ENCODE measurements around the gene TMEM267.
"Not testable (repeated sequence)": the region's sequence is repeated elsewhere in the genome, so short reads cannot be mapped to it uniquely, and the experiment has no call there.

TMEM267 gene

DNA sequence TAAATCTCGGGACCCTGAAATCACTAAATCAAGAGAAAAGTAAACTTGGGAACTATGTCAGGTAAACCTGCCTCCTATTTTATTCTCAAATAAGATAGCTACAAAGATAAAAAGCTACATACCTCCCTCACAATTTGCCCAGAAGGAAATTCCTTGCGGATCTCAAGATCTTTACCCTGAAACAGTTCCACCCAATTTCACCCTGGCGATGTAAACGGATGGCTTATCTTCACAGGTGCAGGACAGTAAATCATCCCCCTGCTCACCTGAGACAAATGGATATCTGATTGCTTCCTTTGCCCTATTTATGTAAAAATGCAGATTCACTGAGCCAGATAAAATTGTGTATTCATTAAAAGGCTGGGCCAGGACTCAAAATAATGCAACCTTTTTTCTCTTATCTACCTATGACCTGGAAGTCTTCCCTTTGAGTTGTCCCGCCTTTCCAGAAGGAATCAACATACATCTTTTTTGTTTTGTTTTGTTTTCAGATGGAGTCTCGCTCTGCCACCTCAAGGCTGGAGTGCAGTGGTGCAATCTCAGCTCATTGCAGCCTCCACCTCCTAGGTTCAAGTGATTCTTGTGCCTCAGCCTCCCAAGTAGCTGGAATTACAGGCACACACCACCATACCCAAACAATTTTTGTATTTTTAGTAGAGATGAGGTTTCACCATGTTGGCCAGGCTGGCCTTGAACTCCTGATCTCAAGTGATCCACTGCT lies 13.8 kb downstream of the TMEM267 start:
- Histone ChIP-seq H2BK12ac (ENCODE audit: low read length) (no peak overlapping the region), H4K8ac (ENCODE audit: low read depth, low read length) (no peak overlapping the region)
- no CpG with 5 or more reads among the region's 6 CpGs for WGBS (ENCODE audit: extremely low coverage, insufficient coverage, insufficient read length)

DNA sequence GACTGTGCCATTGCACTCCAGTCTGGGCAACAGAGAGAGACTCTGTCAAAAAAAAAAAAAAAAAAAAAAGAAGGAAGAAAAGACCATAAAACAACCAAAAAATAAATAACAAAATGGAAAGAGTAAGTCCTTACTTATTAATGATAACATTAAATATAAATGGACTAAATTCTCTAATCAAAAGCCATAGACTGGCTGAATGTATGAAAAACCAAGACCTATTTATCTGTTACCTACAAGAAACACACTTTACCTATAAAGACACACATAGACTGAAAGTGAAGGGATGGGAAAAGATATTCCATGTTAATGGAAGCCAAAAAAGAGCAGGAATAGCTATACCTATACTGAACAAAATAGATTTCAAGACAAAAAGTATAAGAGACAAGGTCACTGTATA lies 16.6 kb downstream of the TMEM267 start:
- no peaks in the 10 kb centered on the region for H3K4me1 ChIP-seq (ENCODE audit: control insufficient read depth in 1 of 2, insufficient read depth in 2 of 2, low read length in 2 of 2)
- H3K4me2 ChIP-seq (ENCODE audit: low read length), result no peak overlapping the region
- H2BK120ac ChIP-seq (ENCODE audit: insufficient read depth, low read length, poor library complexity), result no peak overlapping the region
- H2BK12ac ChIP-seq (ENCODE audit: low read length), result no peak overlapping the region
- H3K9me3 ChIP-seq (ENCODE audit: insufficient read depth, low read depth, low read length), result no peaks in the 10 kb centered on the region
- no peak overlapping the region for H4K8ac ChIP-seq (ENCODE audit: low read depth, low read length)
- no peaks in the 10 kb centered on the region for H3K79me1 ChIP-seq (ENCODE audit: low read length)
- H3K14ac ChIP-seq (ENCODE audit: low read length), result no peak overlapping the region
- no peaks in the 10 kb centered on the region for H3K36me3 ChIP-seq (ENCODE audit: control insufficient read depth in 1 of 2, insufficient read depth in 2 of 2, low read length in 2 of 2)
- no peaks in the 10 kb centered on the region for H3K79me2 ChIP-seq (ENCODE audit: control insufficient read depth, insufficient read depth, low read length, poor library complexity)
- H3K18ac ChIP-seq (ENCODE audit: low read length), result no peak overlapping the region
- H3K4ac ChIP-seq (ENCODE audit: low read depth, low read length), result no peak overlapping the region
- H4K12ac ChIP-seq (ENCODE audit: low read depth, low read length), result no peak overlapping the region
- H4K91ac ChIP-seq (ENCODE audit: low read depth, low read length), result no peak overlapping the region
- H3K9ac ChIP-seq (ENCODE audit: low read length), result no peak overlapping the region
- no peak overlapping the region for H3K27ac ChIP-seq (ENCODE audit: low read depth, low read length)
- no peak overlapping the region for H3K23ac ChIP-seq (ENCODE audit: low read length)
- H2AK5ac ChIP-seq (ENCODE audit: low read length), result no peak overlapping the region
- H2AFZ ChIP-seq (ENCODE audit: insufficient read depth, low read length, poor library complexity), result no peak overlapping the region
- no peak for DNase-seq
- H3K27me3 ChIP-seq (ENCODE audit: insufficient read depth, low read length), result no peaks in the 10 kb centered on the region
- no peak overlapping the region for H3K4me3 ChIP-seq (ENCODE audit: low read depth, low read length)
- H2BK5ac ChIP-seq (ENCODE audit: low read depth, low read length, poor library complexity), result no peak overlapping the region

More for the DNA sequence above, 13.8 kb downstream of the TMEM267 start:
- no peaks in the 10 kb centered on the region for H3K9me3 ChIP-seq (ENCODE audit: insufficient read depth, low read depth, low read length)
- H4K91ac ChIP-seq (ENCODE audit: low read depth, low read length), result no peak overlapping the region
- peak; percentile 19 to 66 for DNase-seq
- H3K4me3 ChIP-seq (ENCODE audit: low read depth, low read length), result no peak overlapping the region
- H3K4me2 ChIP-seq (ENCODE audit: low read length), result no peak overlapping the region
- H2AFZ ChIP-seq (ENCODE audit: insufficient read depth, low read length, poor library complexity), result no peak overlapping the region
- no peaks in the 10 kb centered on the region for H3K79me1 ChIP-seq (ENCODE audit: low read length)
- H3K4ac ChIP-seq (ENCODE audit: low read depth, low read length), result no peak overlapping the region
- H2BK120ac ChIP-seq (ENCODE audit: insufficient read depth, low read length, poor library complexity), result no peak overlapping the region
- no peak overlapping the region for H3K14ac ChIP-seq (ENCODE audit: low read length)
- H3K36me3 ChIP-seq (ENCODE audit: control insufficient read depth in 1 of 2, insufficient read depth in 2 of 2, low read length in 2 of 2), result no peaks in the 10 kb centered on the region
- no peaks in the 10 kb centered on the region for H3K4me1 ChIP-seq (ENCODE audit: control insufficient read depth in 1 of 2, insufficient read depth in 2 of 2, low read length in 2 of 2)
- no peak overlapping the region for H3K27ac ChIP-seq (ENCODE audit: low read depth, low read length)
- H3K27me3 ChIP-seq (ENCODE audit: insufficient read depth, low read length), result no peaks in the 10 kb centered on the region
- H3K9ac ChIP-seq (ENCODE audit: low read length), result no peak overlapping the region
- no peak overlapping the region for H3K23ac ChIP-seq (ENCODE audit: low read length)
- H3K79me2 ChIP-seq (ENCODE audit: control insufficient read depth, insufficient read depth, low read length, poor library complexity), result no peaks in the 10 kb centered on the region
- no peak overlapping the region for H2BK5ac ChIP-seq (ENCODE audit: low read depth, low read length, poor library complexity)
- H3K18ac ChIP-seq (ENCODE audit: low read length), result no peak overlapping the region
- no peak overlapping the region for H2AK5ac ChIP-seq (ENCODE audit: low read length)
- H4K12ac ChIP-seq (ENCODE audit: low read depth, low read length), result no peak overlapping the region

DNA sequence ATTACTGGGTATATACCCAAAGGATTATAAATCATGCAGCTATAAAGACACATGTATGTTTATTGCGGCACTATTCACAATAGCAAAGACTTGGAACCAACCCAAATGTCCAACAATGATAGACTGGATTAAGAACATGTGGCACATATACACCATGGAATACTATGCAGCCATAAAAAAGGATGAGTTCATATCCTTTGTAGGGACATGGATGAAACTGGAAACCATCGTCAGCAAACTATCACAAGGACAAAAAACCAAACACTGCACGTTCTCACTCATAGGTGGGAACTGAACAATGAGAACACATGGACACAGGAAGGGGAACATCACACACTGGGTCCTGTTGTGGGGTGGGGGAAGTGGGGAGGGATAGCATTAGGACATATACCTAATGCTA lies 18.2 kb downstream of the TMEM267 start:
- not testable (repeated sequence) for H2AFZ ChIP-seq (ENCODE audit: insufficient read depth, low read length, poor library complexity); H3K4ac ChIP-seq (ENCODE audit: low read depth, low read length); H3K79me2 ChIP-seq (ENCODE audit: control insufficient read depth, insufficient read depth, low read length, poor library complexity); H4K12ac ChIP-seq (ENCODE audit: low read depth, low read length); H3K4me3 ChIP-seq (ENCODE audit: low read depth, low read length); H2BK12ac ChIP-seq (ENCODE audit: low read length); H3K14ac ChIP-seq (ENCODE audit: low read length); H4K91ac ChIP-seq (ENCODE audit: low read depth, low read length); H2BK5ac ChIP-seq (ENCODE audit: low read depth, low read length, poor library complexity); H3K9me3 ChIP-seq (ENCODE audit: insufficient read depth, low read depth, low read length); H3K18ac ChIP-seq (ENCODE audit: low read length); H3K27me3 ChIP-seq (ENCODE audit: insufficient read depth, low read length); DNase-seq; H3K23ac ChIP-seq (ENCODE audit: low read length); H3K36me3 ChIP-seq (ENCODE audit: control insufficient read depth in 1 of 2, insufficient read depth in 2 of 2, low read length in 2 of 2); H3K27ac ChIP-seq (ENCODE audit: low read depth, low read length); H4K8ac ChIP-seq (ENCODE audit: low read depth, low read length); H3K79me1 ChIP-seq (ENCODE audit: low read length); H2AK5ac ChIP-seq (ENCODE audit: low read length); H2BK120ac ChIP-seq (ENCODE audit: insufficient read depth, low read length, poor library complexity); H3K4me2 ChIP-seq (ENCODE audit: low read length); H3K9ac ChIP-seq (ENCODE audit: low read length); H3K4me1 ChIP-seq (ENCODE audit: control insufficient read depth in 1 of 2, insufficient read depth in 2 of 2, low read length in 2 of 2)
- WGBS (ENCODE audit: extremely low coverage, insufficient coverage, insufficient read length), result no CpG with 5 or more reads among the region's 3 CpGs

DNA sequence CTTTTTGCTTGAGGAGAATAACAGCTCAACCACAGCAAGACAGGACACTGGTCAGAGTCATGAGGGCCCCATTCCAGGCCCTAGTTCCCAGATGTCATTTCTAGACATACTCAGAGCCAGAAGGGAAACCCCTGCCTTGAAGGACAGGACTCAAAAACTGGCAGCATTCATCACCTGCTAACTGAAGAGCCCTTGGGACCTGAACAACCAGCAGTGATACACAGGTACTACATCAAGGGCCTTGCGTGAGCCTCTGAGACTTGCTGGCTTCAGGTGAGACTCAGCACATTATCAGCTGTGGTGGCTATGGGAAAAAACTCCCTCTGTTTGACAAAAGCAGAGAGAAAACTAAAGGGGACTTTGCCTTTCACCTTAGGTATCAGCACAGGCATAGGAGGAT lies 22.6 kb downstream of the TMEM267 start:
- H3K27me3 ChIP-seq (ENCODE audit: insufficient read depth, low read length), result no peaks in the 10 kb centered on the region
- H2BK5ac ChIP-seq (ENCODE audit: low read depth, low read length, poor library complexity), result no peak overlapping the region

More for the DNA sequence above, 22.6 kb downstream of the TMEM267 start:
- no peak overlapping the region for H3K4ac ChIP-seq (ENCODE audit: low read depth, low read length)
- no peak overlapping the region for H3K9ac ChIP-seq (ENCODE audit: low read length)
- no CpG with 5 or more reads among the region's 1 CpG for WGBS (ENCODE audit: extremely low coverage, insufficient coverage, insufficient read length)
- H2AK5ac ChIP-seq (ENCODE audit: low read length), result no peak overlapping the region
- no peaks in the 10 kb centered on the region for H3K79me2 ChIP-seq (ENCODE audit: control insufficient read depth, insufficient read depth, low read length, poor library complexity)
- peaks cover 5% of the 10 kb centered on the region for H3K9me3 ChIP-seq (ENCODE audit: insufficient read depth, low read depth, low read length)
- H4K12ac ChIP-seq (ENCODE audit: low read depth, low read length), result no peak overlapping the region
- H2BK12ac ChIP-seq (ENCODE audit: low read length), result no peak overlapping the region
- no peak overlapping the region for H2AFZ ChIP-seq (ENCODE audit: insufficient read depth, low read length, poor library complexity)
- no peak overlapping the region for H2BK120ac ChIP-seq (ENCODE audit: insufficient read depth, low read length, poor library complexity)
- H3K4me2 ChIP-seq (ENCODE audit: low read length), result no peak overlapping the region
- no peak for DNase-seq
- no peak overlapping the region for H3K23ac ChIP-seq (ENCODE audit: low read length)
- H3K4me3 ChIP-seq (ENCODE audit: low read depth, low read length), result no peak overlapping the region
- H3K14ac ChIP-seq (ENCODE audit: low read length), result no peak overlapping the region
- no peak overlapping the region for H3K27ac ChIP-seq (ENCODE audit: low read depth, low read length)
- H3K18ac ChIP-seq (ENCODE audit: low read length), result no peak overlapping the region
- H3K4me1 ChIP-seq (ENCODE audit: control insufficient read depth in 1 of 2, insufficient read depth in 2 of 2, low read length in 2 of 2), result no peaks in the 10 kb centered on the region
- no peaks in the 10 kb centered on the region for H3K79me1 ChIP-seq (ENCODE audit: low read length)
- H4K91ac ChIP-seq (ENCODE audit: low read depth, low read length), result no peak overlapping the region
- H4K8ac ChIP-seq (ENCODE audit: low read depth, low read length), result no peak overlapping the region
- peaks cover 0 to 9% of the 10 kb centered on the region in 2 experiments for H3K36me3 ChIP-seq (ENCODE audit: control insufficient read depth in 1 of 2, insufficient read depth in 2 of 2, low read length in 2 of 2)

Measured in trophoblast cell (in vitro differentiated cells and primary cell).